Activated T-helper 17 cell treated with anti-CD3 and anti-CD28 coated beads, Interleukin-2, amount 50 U/mL, for 72 hours (primary cell): ENCODE data around the gene KIF3A. TPM values are rescaled to one million over a fixed set of nuclear protein-coding genes. Genes with fewer than 3 reads are reported as not detected.

Experiments
- ATAC-seq: fragments of 150-1000 bp; cut with Tn5 transposase; replicated peaks from 2 replicates; pipeline ENCODE4 v1.10.0; 2021; ENCODE audit warnings: mild to moderate bottlenecking, moderate library complexity
- H3K27ac Mint-ChIP-seq: one replicate; pipeline ENCODE4 v1.8.0; 2022; ENCODE audit warnings: mixed read lengths
- H3K27me3 Mint-ChIP-seq: one replicate; pipeline ENCODE4 v1.8.0; 2022; ENCODE audit warnings: mixed read lengths
- H3K36me3 Mint-ChIP-seq: one replicate; pipeline ENCODE4 v1.8.0; 2022; ENCODE audit warnings: low read depth, mild to moderate bottlenecking, mixed read lengths
- H3K4me1 Mint-ChIP-seq: one replicate; pipeline ENCODE4 v1.8.0; 2022; ENCODE audit warnings: mixed read lengths
- H3K4me3 Mint-ChIP-seq: one replicate; pipeline ENCODE4 v1.8.0; 2022; ENCODE audit warnings: mild to moderate bottlenecking, mixed read lengths
- H3K9me3 Mint-ChIP-seq: one replicate; pipeline ENCODE4 v1.8.0; 2022; ENCODE audit warnings: mixed read lengths
- total RNA-seq, 2 donors: library from RNA; stranded (reverse); gene quantifications; one replicate each; pipeline ENCODE4 v1.2.3, GENCODE V29; 2022

Gene KIF3A
- total RNA-seq, 2 donors from 2014 or later = 8.3 to 13.9 TPM

GRCh38 chr5:132764051-132764450, 26.7 kb upstream of the KIF3A start:
- Mint-ChIP-seq H3K9me3 (no peaks in the 10 kb centered on the region), H3K36me3 (peaks cover 13% of the 10 kb centered on the region), H3K27ac (no peak overlapping the region), H3K4me1 (peaks cover 6% of the 10 kb centered on the region), H3K27me3 (no peaks in the 10 kb centered on the region), H3K4me3 (no peak overlapping the region)
- ATAC-seq = no peak

DNA sequence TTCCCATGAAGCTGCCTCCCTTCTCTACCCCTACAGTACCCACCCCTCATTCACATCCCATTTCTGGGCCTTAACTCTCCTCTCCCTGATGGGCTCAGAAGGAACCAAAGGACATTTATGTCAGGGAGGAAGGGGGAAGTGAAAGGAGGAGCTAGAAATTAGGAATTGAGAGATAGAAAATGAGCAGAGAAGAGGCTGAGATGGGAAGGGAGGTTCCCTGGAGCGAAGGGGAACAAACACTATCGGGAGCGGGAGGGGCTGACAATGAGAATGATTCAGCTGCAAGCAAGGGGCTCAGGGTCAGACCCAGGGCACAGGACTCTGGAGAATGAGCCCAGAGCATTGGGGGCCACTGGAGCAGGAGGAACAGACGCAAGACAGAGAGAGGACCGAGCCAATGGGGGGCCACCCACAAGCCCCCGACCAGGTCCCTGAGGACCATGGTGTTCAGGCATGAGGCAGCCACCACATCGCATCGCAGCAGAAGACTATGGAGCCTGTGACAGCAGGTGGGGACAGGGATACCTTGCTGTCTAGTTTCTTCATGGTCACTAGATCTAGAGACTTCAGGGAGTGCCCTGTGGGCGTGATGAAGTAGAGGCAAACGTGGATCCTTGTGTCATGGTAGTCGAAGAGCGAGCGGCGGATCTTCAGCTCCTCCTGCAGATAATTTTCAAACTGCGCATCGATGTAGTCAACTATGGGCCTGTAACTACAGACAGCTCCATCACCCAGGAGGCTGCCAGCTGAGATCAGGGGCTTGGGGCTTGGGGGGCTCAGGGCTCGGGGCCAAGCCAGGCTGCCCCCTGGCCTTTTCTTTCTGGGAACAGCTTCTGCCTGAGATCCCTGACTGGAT, 26.1 kb upstream of the KIF3A start:
- Mint-ChIP-seq H3K4me1 (peaks cover 6% of the 10 kb centered on the region), H3K36me3 (peaks cover 19% of the 10 kb centered on the region), H3K4me3 (no peak overlapping the region), H3K27me3 (no peaks in the 10 kb centered on the region), H3K27ac (peak overlapping the region; percentile 50), H3K9me3 (no peaks in the 10 kb centered on the region)
- ATAC-seq = no peak

GRCh38 chr5:132762246-132763000, 25.1 kb upstream of the KIF3A start:
- peaks cover 20% of the 10 kb centered on the region for H3K36me3 Mint-ChIP-seq
- no peaks in the 10 kb centered on the region for H3K27me3 Mint-ChIP-seq
- H3K9me3 Mint-ChIP-seq = no peaks in the 10 kb centered on the region
- peaks cover 6% of the 10 kb centered on the region for H3K4me1 Mint-ChIP-seq
- no peak for ATAC-seq
- H3K4me3 Mint-ChIP-seq = no peak overlapping the region
- H3K27ac Mint-ChIP-seq = peak overlapping the region; percentile 50

- no peak for ATAC-seq
- Mint-ChIP-seq H3K27me3 (no peaks in the 10 kb centered on the region), H3K36me3 (peaks cover 20% of the 10 kb centered on the region), H3K4me1 (no peaks in the 10 kb centered on the region), H3K9me3 (no peaks in the 10 kb centered on the region), H3K4me3 (no peak overlapping the region), H3K27ac (peak overlapping the region; percentile 35)
Measured at GRCh38 chr5:132761321-132762240, 24.2 kb upstream of the KIF3A start.

- Mint-ChIP-seq H3K4me3 (no peak overlapping the region), H3K9me3 (no peaks in the 10 kb centered on the region), H3K36me3 (peaks cover 20% of the 10 kb centered on the region), H3K4me1 (no peaks in the 10 kb centered on the region), H3K27me3 (no peaks in the 10 kb centered on the region), H3K27ac (peak overlapping the region; percentile 35)
- no peak for ATAC-seq
Measured at GRCh38 chr5:132760601-132761317, 23.4 kb upstream of the KIF3A start.

GRCh38 chr5:132760049-132760420, 22.7 kb upstream of the KIF3A start:
- Mint-ChIP-seq H3K27me3 (no peaks in the 10 kb centered on the region), H3K4me1 (no peaks in the 10 kb centered on the region), H3K27ac (peak overlapping the region; percentile 35), H3K36me3 (peaks cover 27% of the 10 kb centered on the region), H3K9me3 (no peaks in the 10 kb centered on the region), H3K4me3 (no peak overlapping the region)
- ATAC-seq = no peak

- no peak overlapping the region for H3K4me3 Mint-ChIP-seq
- H3K4me1 Mint-ChIP-seq = no peaks in the 10 kb centered on the region
- H3K27me3 Mint-ChIP-seq = no peaks in the 10 kb centered on the region
- ATAC-seq = no peak
- H3K9me3 Mint-ChIP-seq = no peaks in the 10 kb centered on the region
- peaks cover 27% of the 10 kb centered on the region for H3K36me3 Mint-ChIP-seq
- no peak overlapping the region for H3K27ac Mint-ChIP-seq
Measured at GRCh38 chr5:132759114-132760048, 22.0 kb upstream of the KIF3A start.

DNA sequence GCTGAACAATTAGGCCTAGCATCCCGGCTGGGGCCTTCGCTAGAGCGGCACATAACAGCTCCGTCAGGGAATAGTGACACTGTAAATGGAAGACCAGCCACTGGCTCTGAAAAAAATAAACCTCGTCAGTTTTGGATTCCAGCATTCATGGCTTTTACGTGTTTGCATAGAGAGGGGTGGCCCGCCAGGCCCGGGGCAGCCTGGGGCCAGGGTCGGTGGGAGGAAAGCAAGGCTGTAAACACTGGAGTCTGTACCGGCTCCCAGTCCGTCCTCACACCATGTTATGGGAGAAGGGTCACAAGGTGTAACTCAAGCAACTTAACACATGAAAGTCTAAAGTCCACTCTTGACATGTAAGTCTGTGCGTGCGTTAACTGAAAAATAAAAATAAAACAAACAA, 21.1 kb upstream of the KIF3A start:
- Mint-ChIP-seq H3K4me3 (no peak overlapping the region), H3K36me3 (peaks cover 31% of the 10 kb centered on the region), H3K9me3 (no peaks in the 10 kb centered on the region), H3K4me1 (peaks cover 2% of the 10 kb centered on the region), H3K27ac (no peak overlapping the region), H3K27me3 (no peaks in the 10 kb centered on the region)
- ATAC-seq = no peak

GRCh38 chr5:132756542-132756941, 19.2 kb upstream of the KIF3A start:
- ATAC-seq = no peak
- Mint-ChIP-seq H3K4me3 (no peak overlapping the region), H3K27ac (no peak overlapping the region), H3K27me3 (no peaks in the 10 kb centered on the region), H3K36me3 (peaks cover 38% of the 10 kb centered on the region), H3K9me3 (no peaks in the 10 kb centered on the region), H3K4me1 (peaks cover 11% of the 10 kb centered on the region)

DNA sequence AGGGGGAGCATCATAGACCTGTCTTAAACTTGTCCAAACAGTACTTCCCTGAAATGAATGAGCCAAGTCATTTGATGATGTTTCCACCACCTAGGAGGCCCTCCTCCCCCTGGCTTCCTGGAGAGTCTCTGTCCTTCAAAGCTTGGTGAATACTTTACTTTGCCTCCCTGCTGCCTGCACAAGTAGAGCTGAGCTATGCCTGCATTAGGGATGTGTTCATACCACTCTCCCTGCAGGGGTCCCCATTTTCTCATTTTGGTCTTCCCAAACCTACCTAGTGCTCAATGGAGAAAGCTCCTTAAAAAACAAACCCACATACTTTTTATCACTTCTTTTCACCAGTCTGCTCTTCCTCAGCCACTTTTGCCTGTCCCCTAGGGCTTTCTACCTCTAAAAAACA, 17.6 kb upstream of the KIF3A start:
- Mint-ChIP-seq H3K4me1 (peaks cover 25% of the 10 kb centered on the region), H3K4me3 (no peak overlapping the region), H3K36me3 (peaks cover 33% of the 10 kb centered on the region), H3K27me3 (no peaks in the 10 kb centered on the region), H3K27ac (peak overlapping the region; percentile 76), H3K9me3 (no peaks in the 10 kb centered on the region)
- ATAC-seq = no peak

DNA sequence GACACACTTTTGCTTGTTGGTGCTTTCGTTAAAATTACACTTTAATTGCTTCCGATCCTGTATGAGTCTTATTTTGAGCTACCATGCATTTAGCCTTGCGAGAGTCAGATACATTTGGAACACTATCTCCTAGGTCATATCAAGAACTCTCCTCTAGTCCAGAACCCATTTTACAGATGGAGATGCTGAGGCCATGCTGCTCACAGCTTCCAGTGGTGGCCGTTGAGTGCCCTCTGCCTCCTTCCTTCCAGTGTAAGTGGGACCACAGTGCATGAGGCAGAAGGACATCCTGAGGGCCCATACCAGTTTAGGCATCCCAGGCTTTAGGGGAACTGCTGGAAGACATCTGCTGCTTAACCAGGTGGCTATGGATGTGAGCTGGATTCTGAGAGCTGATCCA, 16.8 kb upstream of the KIF3A start:
- H3K27me3 Mint-ChIP-seq = no peaks in the 10 kb centered on the region
- H3K9me3 Mint-ChIP-seq = no peaks in the 10 kb centered on the region
- H3K4me3 Mint-ChIP-seq = no peak overlapping the region

GRCh38 chr5:132753135-132753987, 16.0 kb upstream of the KIF3A start:
- peak; percentile 23 for ATAC-seq
- peaks cover 25% of the 10 kb centered on the region for H3K36me3 Mint-ChIP-seq
- peaks cover 25% of the 10 kb centered on the region for H3K4me1 Mint-ChIP-seq
- H3K4me3 Mint-ChIP-seq = no peak overlapping the region
- no peaks in the 10 kb centered on the region for H3K27me3 Mint-ChIP-seq
- H3K9me3 Mint-ChIP-seq = no peaks in the 10 kb centered on the region
- peak overlapping the region; percentile 76 for H3K27ac Mint-ChIP-seq

More for the DNA sequence above, 16.8 kb upstream of the KIF3A start:
- ATAC-seq = no peak
- peaks cover 25% of the 10 kb centered on the region for H3K4me1 Mint-ChIP-seq
- peak overlapping the region; percentile 76 for H3K27ac Mint-ChIP-seq
- peaks cover 32% of the 10 kb centered on the region for H3K36me3 Mint-ChIP-seq
